HG03280 (cell line): ENCODE measurements around the gene PTPRE.

Source experiments
- ATAC-seq: cut with Tn5 transposase; IDR thresholded peaks from one replicate; pipeline ENCODE4 v1.9.1; 2021; ENCODE audit warnings: mild to moderate bottlenecking, moderate library complexity; ENCODE audit not compliant: unreplicated experiment

The PTPRE gene

DNA sequence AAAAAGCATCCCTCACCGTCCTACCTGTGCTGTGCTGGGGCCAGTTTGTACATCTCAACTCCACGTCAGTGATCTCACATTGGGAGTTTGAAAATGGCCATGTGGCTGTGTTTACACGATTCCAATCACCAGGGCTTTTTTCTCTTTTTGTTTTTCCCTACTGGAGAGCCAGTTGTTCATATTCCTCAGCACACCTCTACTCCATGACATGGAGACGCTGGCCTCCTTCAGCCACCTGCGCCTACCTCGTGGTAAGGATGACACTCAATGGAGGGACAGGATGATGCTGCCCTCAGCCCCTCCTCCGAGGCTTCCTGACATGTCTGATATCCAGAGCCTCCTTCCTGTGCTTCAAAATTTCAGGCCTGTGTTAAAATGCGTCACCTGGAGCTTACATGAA, 24.5 kb upstream of the PTPRE start:
- no peak for ATAC-seq

DNA sequence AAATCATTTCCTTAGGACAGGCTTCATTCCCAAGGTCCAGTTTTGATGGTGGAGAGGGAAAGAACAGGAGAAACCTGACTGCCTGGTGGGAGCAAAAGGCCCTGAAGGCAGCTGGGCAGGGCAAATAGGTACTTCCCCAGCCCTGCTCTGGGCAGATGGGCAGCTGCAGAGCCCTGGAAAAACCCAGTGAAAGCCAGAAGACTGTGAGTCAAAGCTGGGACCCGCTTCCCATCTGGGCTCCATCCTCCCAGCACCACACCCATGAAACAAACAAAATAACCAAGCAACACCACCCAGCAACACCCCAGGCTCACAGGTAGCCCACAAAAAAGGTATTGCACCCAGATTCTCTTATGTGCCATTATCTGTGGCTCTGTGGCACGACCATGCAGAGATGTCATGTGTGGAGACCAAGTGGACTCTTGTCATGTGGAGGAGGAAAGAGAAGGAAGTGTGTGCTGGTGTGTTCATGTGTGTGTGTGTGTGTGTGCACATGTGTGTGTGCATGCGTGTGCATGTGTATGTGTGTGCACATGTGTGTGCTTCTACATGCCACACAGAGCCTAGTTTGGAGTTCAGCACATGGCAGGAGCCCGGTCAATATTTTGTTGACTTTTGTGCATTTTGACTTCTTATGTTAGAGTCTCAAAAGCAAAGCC, 24.0 kb upstream of the PTPRE start:
- no peak for ATAC-seq

DNA sequence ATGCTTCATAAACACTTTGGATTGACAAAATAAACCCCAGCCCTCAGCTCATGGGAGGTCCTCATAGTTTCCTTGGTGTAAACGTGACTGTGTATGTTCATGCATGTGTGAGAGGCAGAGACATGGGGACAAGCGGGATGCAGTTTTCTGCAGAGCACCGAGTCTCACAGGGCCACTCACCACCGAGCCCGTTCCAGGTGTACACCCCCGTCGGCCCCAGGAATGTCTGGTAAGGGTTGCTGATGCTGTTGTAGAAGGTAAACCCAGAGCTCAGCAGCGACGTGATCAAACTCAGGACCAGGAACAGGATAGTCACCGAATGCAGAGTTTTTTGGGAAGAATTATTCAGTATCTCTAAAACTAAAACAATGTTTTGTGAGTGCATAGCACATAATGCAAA, 23.4 kb upstream of the PTPRE start:
- ATAC-seq: no peak

DNA sequence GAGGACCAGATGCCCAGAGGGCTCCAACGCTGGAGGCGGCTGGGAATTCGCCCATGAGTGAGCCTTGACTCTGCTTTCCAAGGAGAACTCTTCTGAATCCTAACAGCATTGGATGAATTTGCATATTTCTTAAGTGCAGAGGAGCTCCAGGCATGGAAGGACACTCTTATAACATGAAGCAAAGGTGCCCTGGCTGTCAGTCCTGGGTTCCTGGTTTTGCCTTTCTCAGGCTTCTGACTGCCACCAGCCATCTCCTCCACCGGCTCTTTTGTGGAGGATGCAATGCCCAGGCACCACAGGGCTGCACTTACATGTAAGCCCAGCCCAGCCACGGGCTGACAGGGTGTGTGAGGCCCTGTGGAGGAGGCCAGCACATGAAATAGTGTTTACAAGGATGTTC, 22.4 kb upstream of the PTPRE start:
- no peak for ATAC-seq

DNA sequence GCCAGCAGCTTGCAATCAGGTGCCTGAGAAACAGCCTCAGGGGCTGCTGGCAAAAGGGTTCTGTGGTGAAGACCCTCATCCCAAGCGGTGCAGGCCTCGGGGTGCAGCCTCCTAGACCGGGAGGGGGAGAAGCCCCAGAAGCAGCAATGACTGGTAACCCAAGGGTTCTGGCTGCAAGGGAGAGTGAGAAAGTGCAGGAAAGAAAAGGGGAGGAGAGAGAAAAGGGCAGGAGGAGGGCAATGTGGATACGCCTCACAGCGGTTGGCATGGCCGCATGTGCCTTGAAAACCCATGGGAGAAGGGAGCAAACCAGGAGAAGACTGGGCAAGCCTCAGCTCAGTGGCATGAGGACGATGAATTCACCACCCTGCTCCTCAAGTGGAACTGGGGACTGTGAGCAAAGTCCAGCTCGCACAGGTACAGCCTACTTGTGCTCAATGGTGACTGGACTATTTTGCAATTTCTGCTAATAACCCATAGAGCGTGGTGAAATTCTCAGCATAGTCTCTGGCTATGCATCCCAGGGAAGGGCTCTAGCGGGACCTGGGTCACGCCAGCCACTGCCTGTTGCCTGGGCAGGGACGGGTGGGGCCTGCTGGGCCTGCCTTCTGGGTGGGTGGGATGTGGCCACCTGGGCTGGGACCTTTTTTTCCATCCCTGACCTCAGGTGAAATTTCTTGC, 20.4 kb upstream of the PTPRE start:
- ATAC-seq: no peak

DNA sequence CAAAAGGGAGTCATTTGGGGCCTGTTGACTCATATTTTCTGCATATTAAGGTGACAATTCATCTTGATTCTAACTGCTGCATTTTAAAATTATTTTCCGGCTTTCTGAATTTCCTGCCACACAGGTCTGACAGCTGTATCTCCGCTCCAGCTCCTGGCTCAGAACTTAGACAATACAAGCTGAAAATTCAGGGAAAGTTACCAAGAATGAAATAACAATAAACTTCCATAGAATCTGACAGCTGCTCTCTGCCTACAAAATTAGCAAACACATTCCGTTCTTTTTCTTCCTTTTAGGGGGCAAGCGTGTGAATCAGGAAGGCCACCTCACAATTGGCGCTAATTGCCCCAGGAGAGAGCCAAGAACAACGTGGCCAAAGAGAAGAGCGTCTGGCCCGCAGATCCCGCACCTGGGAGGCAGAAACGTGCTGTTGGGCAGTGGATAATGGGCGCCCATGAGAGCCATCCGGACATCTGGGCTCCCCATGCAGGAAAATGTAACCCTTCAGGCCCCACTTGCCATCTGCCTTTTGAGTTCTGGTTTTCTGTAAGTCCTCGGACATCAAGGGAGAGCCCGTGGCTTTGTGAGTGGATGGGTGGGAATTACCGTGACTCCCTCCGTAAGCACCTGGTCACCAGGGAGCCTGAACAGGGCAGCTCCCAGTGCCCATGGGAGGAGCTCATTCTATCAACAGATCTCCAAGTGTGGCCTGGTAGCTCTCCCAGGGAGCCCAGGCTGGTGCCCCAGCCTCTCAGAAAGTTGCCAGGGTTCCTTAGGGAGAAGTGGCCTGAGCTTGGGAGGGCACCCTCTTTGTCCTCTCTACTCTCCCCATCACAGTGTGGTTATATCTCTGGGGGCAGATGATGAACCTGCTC, 19.1 kb upstream of the PTPRE start:
- ATAC-seq: no peak

DNA sequence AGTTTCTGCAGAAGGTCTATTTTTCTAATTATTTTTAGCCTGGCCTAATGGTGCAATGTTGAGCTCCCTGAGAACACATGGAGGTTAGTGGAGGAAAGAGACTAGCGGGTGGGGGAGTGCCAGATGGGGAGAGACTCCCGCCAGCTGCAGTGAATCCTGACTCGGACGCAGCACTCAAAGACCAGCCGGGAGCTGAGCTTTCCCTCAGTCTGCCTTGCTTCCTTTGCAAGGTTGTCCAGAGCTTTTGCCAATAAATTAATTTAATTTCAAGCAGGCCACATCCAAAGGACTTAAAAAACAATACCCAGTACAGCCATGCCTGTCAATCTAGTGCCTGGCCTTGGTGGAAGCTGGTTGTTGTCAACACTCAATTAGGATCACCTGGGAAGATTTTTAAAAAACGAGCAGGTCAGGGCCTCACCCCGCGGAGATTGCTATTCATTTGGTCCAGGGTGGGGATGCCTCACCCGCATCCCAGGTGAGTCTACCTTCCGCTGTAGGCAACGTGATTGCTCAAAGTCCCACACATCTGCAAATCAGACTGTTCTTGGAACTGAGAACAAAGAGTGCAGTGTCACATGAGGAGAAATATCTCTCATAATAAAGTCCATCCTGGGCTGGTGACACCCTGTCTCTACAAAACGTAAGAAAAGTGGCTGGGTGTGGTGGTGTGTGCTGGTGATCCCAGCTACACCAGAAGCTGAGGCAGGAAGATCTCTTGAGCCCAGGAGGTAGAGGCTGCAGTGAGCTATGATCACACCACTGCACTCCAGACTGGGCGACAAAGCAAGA, 18.2 kb upstream of the PTPRE start:
- no peak for ATAC-seq

DNA sequence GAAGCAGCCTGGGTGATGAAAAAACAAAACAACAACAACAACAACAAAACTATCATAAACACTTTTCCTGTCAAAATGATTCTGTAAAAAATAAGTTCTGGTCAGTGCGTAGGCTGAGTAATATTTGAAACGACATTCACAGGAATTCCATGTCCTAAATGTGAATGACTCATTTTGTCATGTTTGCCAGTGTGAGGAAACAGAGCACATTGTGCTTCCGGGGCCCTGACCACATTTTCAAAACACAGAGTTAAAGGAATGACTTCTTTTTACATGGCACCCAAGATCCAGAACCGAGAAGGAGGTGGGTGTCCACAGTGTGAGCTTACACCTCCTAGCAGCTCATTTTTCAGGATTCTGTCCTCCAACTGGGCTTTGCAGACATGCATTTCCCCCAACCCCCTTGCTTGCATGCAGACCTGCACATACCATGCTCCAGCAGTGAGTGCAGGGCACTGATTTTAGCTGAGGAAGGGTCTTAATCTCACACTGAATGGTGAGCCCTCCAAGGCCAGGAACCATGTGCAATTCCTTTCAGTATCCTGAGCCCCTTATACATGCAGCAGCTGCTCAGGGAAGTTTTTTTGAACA, 17.2 kb upstream of the PTPRE start:
- ATAC-seq: no peak

DNA sequence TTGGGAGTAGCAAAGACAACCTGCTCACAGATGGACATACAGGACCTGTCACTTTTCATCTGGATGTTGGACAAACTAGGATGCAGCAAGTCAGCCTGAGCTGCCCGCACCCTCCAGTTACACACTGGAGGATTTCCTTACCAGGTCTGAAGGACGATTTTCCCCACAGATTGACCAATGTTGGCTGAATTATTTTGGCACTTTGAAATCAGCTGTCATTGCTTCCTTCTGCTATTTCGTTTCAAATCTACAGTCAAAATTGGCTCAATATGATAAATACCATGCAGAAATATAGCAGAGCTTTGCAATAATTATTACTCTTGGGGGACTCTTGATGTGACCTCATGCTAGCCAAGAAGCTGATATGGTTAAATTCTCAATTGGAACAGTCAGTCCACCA, 16.7 kb upstream of the PTPRE start:
- no peak for ATAC-seq

DNA sequence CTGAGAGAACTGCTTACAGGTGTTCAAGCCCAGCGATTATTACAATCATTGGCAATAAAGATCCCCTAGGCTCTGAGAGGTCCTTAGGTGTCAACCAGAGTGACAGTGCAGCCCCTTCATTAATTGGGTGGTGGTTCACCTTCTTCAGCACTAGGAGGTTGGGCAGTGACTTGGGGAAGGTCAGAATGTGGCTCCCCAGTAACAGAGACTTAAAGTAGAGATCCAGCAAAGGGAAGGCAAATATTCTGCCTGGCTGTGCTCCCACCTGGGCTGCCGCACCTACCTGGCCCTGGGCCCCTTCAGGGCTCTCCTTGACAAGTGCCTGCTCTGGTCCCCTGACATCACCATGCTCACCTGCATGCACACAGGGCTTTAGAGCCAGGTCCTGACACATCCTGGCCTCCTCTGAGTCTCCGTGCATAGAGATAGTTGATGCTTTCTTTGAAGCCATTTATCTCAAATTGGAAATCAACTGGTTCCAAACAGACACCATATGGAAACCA, 16.0 kb upstream of the PTPRE start:
- ATAC-seq: no peak

DNA sequence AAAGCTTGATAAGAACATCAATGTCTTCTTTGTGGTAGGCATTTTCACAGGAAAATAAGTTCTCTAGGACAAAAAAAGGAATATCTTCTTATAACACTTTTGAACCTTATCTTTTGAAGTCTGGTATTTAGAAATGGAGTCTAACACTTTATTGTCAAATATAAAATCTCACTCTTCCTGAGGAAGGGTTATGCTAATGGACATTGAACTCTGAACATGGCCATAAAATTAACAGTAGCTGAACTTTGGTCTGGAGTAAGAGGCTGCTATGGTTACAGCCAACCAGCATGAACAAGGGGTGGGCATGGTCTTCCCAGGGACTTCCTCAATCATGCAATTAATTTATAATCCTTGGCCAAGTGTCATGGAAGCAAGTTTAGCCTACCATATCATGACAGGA, 14.2 kb upstream of the PTPRE start, which contains the start of gene CLRN3:
Gene CLRN3, minus strand, starts transcription at position 199 of the 400 bp plus-strand sequence. Its CDS starts 157 bp downstream, at position 42.
- no peak for ATAC-seq

DNA sequence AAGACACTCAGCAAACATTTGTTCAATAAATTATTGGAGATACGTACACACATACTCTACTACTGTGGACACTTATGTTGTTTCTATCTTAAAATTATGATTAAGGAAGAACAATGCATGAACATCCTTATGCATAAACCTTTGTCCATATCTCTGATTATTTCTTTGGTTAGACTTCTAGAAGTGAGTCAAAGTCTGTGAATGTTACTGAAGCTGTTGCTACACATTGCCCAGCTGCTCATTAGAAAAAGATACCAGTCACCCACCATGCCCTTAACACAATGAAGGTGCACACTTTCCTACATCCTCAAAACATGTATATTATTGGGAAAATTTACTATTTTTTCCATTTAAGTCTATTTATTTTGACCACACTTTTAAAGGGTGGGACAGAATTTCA, 12.8 kb upstream of the PTPRE start:
- ATAC-seq: no peak

DNA sequence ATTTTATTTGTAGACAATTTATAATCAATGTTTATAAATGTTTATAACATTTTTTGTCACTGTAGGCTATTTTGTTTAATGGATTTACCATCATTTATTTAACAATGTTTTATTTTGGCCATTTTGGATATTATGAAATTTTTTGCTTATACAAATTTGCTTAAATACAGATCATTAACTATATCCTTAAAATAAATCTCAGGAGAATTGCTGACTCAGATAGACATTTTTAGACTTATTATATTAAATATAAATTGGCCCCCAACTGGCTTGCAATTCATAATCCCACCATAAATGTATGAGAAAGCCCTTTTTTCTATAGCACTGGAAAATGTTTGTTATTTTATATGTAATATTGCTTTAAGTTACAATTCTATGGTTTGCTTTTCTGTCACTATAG, 10.3 kb upstream of the PTPRE start:
- no peak for ATAC-seq

DNA sequence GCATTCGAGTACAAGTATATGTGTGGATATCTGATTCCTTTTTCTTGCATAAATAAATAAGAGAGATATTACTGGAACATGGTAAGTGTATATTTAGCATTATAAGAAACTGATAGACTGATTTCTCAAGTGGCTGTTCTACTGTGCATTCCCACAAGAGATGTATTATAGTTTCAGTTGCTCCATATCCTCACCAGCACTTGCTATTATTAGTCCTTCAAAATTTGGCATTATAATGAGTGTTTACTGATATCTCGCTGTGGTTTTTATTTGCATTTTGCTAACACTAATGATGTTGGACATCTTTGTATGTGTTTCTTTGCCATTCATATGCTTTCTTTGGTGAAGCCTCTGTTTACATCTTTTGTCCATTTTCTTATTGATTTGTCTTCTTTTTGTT, 9.7 kb upstream of the PTPRE start:
- ATAC-seq: no peak

DNA sequence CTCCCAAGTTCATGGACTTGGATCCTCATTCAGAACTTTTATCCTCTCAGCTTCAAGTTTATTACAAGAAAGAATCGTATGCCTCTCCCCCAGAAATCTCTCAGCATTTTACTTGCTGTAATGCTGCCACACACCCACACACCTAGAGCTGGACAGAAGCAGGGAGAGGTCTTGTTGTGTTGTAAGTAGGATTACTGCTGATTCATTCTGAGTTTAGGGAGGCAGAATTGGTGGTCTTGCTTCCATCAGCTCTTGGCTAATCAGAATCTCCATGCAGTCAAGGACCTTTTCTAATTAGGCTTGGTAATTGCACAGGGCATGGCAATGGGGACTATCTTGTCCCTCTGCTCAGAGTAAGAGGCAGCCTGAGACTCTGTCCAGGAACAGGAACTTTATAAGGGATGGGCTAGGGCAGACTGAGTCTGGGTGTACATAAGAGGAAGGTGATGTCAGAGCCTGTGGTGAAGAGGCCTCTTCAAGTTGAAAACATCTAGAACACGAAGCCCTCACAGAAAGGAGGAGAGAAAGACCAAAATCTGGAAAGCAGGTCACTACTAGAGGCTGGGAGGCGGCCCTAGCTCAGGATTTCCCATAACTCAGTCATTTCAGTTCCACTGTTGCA, 7.0 kb upstream of the PTPRE start:
- ATAC-seq: no peak

DNA sequence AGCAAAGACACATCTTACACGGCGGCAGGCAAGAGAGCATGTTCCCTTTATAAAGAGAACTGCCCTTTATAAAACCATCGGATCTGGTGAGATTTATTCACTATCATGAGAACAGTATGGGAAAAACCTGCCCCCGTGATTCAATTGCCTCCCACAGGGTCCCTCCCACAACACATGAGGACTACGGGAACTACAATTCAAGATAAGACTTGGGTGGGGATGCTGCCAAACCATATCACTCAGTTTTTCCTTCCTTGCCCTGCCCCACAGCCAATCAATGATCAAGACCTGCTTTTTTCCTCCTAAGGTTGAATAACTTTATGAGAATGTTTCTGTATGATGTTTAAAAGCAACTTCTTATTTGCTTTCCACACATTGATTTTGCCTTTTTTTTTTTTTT, 3.1 kb upstream of the PTPRE start:
- ATAC-seq: no peak

DNA sequence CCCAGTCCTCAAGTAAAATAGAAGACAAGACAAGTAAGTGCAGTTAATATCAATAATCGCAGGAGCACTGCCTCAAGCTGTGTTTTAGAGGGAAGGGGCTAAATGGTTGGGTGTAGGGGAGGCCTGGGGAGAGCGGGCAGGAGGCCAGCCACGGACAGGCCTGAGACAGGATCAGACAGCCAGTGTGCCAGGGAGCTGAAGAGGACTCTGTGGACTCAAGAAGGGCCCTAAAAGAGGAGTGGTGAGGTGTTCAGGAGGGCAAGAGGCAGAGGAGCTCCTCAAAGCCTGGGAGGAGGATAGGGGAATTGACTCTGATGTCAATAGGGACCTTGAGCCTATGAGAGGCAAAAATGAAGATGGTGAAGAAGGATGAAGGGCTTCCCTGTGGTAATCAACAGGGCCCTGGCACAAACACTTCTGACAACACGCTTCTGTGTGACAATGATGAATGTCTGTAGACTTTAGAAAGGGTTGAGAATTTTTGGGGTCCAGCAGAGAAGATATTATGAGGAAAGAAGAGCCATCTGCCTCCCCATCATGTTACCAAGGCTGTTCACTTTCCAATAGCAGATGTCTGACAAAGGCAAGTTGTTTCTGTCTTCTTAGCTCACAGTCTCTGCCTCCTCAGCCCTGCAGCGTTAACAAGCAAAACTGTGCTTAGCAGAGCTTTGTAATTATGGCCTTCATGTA, 2.4 kb upstream of the PTPRE start:
- ATAC-seq: no peak

DNA sequence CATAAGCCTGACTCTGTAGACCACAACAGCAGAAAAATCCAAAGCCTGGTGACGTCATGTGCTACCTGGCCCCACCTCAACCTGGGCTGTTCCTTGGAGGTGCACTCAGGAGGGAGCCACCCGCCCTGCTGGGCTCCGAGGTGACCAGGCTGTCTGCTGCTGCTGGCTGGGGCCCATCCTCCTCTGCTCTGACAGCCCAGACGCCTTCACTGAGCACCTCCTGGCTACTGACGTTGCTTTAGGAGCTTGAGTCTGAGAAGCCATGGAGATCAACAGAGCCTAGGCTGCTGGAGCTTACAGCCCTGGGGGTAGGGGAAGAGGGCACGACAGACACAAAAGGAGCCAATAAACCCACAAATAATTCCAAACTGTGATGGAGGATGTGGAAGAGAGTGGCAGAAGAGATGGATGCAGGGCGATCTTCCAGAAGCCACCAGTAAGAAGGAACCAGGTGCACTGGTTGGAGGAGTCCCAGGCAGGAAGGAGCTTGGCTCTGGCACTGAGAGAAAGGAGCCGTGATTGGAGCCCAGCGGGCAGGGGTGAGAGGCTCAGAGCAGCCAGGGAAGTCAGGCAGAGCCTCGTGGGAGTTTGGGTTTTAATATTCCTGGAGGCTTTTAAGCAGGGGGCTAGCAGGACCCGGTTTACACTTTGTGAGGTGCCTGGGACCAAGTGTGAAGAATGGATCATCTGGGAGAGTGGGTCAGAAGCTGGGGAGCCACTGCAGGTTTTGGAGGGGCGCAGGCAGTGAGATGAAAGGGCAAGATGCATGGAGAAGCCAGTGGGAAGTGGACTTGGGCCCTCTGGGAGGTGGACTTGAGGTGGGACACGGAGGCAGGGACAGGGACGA, 1.7 kb upstream of the PTPRE start:
- ATAC-seq: no peak

DNA sequence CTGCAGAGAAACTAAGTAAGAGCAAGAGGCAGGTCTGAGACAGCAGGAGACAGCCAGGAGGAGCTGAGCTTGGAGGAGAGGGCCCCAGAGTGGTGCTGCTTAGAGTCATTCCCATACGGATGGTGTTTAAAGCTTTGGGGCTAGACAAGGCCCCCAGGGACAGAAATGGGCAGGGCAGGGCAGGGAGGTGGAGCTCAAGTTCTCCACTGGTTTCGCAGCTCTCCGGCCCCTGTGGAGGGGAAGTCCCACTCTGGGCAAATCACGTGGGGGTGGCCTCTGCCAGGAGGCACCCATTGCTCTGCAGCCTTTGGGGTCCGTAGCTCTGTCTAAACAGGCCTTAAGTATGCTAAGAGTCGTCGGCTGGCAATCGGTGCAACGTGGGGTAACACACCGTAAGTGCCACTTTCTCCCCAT, 1.0 kb upstream of the PTPRE start:
- no peak for ATAC-seq
